GM21390 (cell line): ENCODE measurements around the gene KAZN.
"Not testable (repeated sequence)": the region's sequence is repeated elsewhere in the genome, so short reads cannot be mapped to it uniquely, and the experiment has no call there.

ENCODE experiments used
- ATAC-seq: cut with Tn5 transposase; IDR thresholded peaks from one replicate; pipeline ENCODE4 v1.9.1; 2021; ENCODE audit not compliant: unreplicated experiment

Gene KAZN

DNA sequence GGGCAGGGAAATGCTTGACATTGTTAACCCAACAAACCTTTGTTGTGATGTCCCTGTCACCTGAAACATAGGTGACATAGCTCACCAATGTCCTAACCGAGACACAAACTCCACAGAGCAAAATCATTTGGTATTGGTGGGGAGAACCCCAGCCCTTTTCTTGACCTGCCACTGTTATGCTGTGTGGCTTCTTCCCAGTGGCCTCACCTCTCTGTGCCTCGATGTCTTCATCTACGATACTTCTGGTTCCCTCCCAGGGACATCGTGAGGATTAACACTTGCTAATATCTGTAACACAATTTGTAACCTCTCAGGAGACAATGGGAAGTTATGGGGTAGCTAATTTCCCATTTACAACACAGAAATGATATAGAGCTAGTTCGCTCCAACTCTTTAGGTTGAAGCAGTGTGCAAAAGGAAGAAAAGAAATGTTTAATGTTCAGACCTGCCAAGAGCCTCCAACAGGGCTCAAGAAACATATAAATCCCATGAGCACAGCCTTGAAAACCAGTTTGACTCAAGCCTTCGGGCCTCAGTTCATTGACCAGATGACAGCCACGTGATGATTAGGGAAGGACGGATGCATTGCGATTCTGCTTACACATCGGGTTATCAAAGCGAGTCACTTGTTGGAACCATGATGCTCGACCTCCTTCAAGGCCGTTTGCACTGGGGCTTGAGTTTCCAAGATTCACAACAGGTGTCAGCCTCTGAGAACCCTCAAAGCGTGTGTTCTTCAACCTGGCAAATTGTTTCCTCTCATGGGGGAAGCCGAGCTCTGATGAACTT lies 517.3 kb downstream of the KAZN start:
- no peak for ATAC-seq

DNA sequence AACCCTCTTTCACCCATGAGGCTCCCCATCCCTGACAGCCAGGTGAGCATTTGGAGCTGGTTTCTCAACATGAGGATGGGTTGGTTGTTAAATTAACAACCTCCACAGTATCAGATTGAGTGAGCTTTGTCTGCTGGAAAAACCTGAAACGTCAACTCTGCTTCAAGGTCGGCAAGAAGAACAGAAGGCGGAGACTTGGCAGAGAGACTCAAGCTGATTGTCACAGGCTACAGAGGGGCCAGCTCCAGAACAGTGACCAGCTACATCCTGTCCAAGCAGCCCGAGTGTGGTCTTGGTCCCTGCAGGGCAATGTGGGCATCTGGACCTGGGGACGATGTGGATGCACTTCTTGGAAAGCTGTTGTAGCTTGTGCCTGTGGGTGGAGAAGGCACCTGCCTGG lies 518.5 kb downstream of the KAZN start:
- ATAC-seq = no peak

DNA sequence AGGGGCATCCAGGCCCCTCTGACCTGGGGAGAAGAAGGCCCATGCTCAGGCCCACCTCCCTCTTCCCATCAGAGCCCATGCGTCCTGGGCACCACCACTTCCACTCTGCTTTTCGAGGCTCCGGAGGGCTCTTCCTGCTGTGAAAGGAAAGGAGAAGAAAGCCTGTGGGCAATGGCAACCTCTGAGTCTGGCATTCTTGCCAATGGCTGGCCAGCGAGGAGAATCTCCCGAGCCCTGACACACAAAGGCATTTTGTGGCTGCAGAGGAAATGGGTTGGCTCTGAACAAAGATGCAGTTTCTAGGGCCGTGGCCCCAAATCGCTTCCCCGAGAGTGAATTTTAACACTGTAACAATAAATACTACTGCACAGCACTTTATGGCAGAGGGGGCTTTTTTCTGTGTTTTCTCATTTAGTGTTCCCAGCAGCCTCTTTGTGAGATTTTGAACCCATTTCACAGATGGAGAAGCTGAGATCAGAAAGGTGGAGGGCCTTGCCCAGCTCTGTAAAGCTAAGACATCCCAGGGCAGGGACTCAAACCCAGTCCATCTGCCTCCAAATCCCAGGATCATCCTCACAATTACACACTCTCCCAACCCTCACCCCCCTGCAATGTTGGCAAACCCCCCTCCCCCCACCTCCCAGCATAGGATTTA lies 519.3 kb downstream of the KAZN start:
- ATAC-seq = no peak

DNA sequence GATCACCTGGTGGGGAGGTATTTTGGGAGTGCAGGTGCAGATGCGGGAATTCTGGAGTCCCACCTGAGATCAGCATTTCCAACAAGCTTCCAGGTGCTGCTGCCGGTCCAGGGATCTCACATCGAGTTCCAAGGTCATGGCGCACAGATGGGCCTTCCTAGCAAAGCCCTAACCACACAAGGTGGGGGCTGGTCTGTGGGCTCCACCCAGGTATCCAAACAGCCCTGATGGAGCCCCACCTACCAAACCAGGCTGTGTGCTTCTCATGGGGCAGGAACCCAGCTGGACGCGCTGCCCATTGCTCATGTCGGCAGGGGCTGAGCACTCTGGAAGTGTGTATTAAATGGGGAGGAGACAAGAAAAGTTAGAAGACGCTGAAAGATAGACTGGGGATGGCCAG lies 520.1 kb downstream of the KAZN start:
- no peak for ATAC-seq

DNA sequence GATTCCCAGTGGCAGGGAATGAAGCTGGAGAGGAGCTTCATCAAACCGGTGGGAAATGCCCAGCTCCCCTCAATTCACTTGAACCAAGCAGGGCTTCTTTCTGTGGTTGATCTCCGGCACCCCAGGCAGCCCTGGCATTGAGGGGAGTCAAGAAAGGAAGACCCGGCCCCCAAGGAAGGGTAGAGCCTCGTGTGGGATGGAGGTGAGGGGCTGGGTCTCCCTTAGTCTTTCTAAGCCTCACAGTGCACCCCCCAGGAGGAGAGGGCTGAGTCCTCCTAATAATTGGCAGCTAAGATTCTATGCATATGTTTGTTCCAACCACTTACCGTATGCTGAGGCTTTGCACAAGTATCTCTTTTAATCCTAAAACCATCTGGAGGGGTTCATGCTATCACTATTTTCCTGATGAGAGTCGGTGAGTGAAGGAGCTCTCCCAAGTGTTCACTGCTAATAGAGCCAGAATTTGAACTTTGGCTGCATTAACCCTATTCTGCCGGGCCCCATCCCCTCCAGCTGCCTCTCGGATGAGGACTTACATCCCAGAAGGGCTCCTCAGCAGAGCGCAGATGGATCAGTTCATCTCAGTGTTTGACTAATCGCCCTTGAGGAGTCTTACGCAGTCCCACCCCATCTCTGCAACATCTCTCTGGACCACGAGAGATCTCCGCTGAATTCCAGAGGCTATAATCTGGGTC lies 521.9 kb downstream of the KAZN start:
- no peak for ATAC-seq

DNA sequence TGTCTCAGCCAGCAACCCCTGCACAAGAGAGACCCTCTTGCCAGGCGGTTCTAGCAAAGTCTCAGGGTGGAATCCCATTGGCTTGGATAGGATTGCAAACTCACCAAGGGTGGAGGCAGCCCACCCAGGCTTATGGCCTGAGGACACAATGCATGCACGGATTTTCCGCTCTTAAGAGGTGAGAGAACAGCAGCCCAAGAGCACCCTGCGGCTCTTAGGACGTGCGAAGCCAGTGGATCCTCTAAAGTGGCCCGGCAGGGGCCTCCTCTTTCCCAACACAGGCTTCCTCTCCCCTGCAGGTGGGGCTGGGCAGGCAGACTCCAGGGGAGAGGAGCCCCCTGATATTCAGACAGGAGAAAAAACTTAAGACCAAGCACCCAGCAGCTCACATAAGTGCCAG lies 523.8 kb downstream of the KAZN start:
- no peak for ATAC-seq

DNA sequence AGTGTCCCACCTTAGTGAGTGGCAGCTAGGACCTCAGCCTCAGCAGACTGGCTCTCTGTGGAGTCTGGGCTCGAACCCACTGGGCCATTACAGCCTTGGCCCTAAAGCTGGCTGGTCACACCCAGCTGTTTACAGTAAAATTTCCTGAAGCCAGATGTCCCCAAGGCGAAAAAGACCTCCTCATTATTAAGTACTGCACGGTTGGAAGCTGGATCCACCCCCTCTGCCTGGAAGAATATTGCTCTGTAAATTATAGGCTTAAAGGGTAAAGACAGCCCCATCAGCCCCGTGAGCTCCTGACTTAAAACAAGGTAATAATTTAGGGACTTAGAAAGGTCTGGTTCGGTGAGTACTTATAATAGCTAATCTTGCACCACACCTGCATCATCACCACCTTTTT lies 524.8 kb downstream of the KAZN start:
- no peak for ATAC-seq

DNA sequence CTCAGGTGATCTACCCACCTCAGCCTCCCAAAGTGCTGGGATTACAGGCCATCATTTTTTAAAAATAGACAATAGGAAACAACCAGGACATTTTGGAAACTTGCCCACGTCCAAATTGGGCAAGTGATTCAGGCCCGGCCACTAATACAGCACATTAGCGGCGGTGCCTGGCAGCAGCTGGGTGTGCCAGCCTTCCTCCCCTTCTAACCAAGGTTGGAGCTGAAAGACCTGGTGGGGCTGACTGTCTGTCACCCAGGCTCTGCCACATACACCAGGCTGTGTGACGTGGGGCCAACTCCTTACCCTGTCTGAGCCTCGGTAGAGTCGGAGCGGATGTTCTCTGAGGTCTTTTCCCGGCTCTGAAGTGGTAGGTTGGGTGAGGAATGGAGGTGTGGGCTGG lies 525.4 kb downstream of the KAZN start:
- no peak for ATAC-seq

DNA sequence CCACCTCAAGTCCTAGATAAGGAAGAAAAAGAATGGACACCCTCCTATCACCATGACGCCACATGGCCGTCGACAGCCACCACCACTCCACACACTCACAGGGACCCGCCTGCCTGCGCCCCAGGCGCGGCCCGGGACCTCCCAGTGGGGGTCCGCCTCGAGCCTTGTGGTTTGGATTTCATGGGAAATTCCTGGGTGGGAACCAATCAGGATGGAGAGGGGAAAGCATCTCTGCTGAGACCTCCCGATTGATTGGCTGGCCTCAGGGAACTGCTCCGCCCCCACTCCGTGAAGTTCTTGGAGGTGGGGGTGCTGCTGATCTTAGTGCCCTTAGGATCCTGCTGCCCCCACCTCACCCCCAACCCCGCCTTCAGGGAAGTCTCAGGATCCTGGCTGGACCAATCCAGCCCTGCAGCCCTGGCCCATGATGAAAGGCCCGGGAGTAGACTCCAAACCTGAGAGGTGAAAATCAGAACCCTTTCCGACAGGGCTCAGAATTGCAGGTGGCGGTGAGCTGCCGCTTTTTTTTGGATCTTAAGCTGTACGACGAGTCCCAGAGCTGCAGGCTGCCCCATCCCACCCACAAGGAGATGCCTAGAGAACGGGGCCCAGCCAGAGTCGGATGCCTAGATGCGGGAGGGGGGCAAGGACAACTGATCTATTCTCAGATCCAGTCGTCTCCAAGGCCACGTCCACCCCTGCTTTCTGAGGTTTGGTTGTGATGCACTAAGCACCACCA lies 526.0 kb downstream of the KAZN start:
- no peak for ATAC-seq

DNA sequence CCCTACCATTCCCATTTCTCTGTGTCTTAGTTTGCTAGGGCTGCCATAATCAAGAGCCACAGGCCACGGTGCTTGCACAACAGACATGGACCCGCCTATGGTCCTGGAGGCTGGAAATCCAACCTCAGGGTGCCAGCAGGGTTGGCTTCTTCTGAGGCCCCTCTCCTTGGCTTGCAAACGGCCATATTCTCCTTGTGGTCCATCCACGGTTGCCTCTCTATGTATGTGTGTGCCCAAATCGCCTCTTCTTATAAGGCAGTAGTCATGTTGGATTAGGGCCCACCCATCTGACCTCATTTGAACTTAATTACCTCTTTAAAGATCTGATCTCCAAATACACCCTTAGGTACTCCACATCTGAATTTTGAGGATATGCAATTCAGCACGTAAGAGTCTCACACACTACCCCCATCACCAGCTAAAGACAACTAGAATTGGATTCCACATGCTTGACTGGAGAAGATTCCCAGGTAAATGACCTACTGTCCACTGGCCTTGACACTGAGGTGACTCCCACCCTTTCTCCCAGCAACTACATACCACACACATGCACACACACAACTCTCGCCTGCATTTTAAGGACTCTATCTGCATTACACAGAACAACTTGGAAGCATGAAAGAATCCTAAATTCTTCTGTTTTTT lies 526.7 kb downstream of the KAZN start:
- ATAC-seq = no peak

DNA sequence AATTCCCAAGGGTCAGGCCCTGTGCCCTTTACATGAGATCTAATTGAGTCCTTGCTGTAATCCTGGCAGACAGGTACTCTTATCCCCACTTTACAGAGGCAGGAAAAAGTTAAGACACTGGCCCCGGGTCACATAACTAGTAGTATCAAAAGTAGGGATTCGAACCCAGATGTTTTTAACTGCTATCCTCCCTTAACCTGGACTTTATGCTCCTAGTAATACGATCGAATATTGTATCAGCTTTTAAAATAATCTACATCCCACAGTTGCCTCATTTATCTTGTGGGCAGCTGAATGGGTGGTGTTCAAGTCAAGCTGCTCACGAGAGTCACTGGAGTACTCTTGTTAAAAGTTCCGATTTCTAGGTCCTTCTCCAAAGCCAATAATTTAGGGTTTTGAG lies 529.6 kb downstream of the KAZN start:
- no peak for ATAC-seq

DNA sequence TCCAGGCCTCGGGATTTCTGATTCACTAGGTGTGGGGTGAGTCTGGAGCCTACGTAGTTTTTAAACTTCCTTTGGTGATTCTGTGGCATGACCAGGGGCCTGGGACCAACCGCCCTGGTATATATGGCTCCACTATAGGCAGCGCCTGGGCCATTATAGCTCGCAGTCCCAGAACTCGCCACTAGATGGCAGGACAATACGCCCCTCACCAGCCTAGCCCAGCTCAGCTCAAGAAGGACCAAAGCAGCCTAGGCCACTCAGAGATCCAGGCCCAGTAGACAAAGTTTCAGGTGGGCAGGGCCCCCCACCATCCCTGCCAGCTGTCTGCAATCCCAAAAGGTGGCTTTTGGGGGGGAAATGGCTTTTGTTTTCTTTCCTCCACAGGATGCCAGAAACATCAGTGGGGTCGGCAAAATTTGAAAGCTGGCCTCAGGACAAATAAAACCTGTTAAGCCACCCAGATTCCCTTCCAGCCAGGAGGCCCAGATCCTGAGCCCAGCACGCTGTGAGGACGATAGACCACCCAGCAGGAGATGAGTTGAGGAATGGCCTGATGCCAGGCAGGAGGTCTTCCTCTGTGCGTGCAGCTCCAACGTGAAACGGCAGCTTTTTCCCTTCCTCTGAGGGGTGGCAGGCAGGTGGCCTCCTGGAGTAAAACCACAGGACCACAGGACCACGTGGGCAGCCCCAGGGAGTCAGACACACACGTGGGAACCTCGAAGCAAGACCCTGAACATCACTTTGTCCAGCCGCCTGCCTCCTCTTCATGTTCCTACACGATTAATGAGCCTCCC lies 530.2 kb downstream of the KAZN start:
- no peak for ATAC-seq

DNA sequence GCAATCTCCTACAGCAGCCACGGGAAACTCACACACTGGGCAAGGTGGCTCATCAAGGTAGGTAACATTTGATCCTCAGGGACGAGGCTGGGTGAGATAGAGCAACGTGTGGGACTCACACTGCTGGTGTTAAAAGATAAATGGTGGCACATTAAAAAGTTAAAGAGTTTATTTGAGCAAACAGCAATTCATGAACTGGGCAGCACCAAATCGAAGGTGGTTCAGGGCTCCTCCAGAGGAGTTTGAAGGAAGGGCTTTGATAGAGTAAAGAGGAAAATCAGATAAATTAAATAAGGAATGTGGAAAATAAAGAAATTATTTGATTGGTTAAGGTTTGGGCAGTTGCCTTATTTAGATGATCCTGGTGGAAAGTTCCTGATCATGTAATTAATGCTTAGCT lies 531.5 kb downstream of the KAZN start:
- ATAC-seq = no peak

DNA sequence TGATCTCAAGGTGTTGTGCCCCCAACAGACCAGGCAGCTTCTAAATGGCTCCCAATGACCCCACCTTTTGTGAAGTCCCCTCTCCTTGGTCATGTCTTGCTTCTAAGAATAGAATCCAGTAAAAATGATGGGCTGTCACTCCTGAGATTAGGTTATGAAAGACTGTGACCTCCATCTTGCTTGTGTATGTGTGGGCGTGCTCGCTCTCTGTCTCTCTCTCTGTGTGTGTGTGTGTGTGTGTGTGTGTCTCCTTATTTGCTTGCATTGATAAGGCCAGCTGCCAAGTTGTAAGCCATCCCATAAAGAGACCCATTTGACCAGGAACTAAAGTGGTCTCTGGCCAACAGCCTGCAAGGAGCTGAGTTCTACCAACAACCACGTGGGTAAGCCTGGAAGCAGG lies 532.1 kb downstream of the KAZN start:
- ATAC-seq = no peak

DNA sequence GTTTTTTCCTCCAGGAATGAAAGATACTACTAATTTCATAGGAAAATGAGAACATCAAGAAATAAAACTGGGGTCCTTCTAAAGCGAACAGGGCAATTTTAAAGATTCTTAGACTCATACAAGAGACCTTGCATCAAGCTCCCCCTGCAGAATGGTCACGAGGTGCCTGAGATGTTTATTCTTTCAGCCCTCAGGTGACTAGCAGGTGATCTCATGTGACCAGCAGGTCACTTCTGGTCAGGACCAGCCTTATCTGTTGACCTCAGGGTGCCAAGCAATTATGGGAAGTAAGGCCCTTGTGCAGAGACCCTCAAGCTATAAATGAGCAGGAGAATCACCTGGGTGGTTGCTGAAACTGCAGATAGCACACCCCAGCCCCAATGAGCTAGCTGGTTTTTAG lies 534.5 kb downstream of the KAZN start:
- no peak for ATAC-seq

DNA sequence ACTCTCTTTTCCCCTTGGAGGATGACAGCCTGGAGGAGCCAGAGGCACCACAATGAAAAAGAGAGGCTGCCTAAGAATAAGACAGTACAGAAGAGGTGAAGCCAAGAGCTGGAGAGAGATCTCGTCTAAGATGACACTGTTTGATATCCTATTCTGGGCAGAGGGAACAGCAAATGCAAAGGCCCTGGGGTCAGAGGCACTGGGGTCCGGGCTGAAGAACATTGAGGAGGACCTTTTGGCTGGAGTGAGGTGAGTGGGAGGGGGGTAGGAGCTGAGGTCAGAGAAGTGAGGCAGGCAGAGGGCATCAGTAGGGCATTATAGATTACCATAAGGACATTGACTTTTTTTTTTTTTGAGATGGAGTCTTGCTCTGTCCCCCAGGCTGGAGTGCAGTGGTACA lies 535.8 kb downstream of the KAZN start:
- ATAC-seq = no peak

DNA sequence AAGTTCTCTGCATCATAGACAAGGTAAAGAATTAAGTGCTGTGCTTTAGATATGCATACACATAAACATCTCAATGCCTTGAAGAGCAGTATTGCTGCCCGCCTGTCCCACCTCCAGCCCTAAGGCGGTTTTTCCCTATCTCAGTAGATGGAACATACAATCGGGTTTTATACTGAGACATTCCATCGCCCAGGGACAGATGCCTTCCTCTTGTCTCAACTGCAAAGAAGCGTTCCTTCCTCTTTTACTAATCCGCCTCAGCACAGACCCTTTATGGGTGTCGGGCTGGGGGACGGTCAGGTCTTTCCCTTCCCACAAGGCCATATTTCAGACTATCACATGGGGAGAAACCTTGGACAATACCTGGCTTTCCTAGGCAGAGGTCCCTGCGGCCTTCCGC lies 537.1 kb downstream of the KAZN start:
- not testable (repeated sequence) for ATAC-seq

DNA sequence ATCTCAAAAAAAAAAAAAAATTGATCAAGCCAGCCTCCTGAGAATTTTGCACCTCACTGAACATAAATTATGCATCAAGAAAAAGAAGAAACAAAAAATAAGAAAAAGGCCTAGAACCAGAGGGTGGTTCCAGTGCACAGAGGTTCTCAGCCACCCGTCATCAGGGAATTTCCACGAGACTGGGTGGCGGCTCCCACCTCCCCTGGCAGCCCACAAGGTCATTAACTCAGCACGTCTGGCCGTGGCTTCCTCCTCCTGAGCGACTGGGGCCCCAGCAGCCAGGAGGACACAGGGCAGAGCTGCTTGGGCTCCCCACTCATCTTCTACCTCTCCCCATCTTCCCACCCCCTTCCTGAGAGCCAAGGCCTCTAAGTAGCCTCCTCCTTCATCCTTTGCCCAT lies 539.3 kb downstream of the KAZN start:
- ATAC-seq = no peak

DNA sequence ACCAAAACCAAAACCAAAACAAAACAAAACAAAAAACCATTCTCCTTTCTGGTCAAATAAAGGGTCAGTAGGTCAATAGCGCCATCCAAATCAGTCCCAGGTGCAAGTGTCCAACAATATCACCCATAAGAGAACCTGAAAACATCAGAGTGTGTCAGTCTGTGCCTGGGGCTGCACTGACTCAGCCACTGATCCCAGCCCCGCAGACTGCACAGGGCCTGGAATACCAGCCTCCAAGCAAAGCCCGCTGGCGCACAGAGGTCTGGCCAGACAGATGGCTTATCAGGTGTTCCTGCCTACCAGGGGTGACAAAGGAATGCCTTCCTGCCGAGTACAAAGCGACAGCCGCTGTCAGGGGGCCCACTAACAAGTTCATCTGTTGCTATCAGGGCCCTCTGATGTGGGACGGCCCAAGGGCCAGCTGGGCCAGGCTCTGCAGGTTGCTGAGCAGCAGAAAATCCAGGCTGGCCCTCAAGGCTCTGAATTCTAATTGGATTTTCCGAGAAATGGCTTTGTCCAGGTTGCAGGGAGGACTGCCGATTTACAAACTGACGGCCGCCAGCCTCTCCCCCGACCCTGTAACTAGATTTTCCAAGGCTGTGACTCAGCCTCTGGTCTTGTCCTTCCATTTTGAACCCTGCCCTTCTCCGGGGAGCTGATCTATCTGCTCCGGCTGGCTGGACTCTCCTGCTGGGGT lies 541.3 kb downstream of the KAZN start:
- ATAC-seq = no peak
